Neuronal stem cell (in vitro differentiated cells): ENCODE measurements around the gene LIMS4. TPM values are rescaled to one million over a fixed set of nuclear protein-coding genes. Genes with fewer than 3 reads are reported as not detected.
"Not testable (repeated sequence)": the region's sequence is repeated elsewhere in the genome, so short reads cannot be mapped to it uniquely, and the experiment has no call there.

Source experiments
- DNase-seq: peaks from one replicate; pipeline ENCODE4 v3.0.0-alpha.2; 2013; ENCODE audit warnings: low spot score
- H2AFZ ChIP-seq: one replicate; pipeline ENCODE4 v1.6.1; 2013; ENCODE audit warnings: mild to moderate bottlenecking, low read length, inconsistent platforms
- H2AK5ac ChIP-seq: 2 replicates; pipeline ENCODE4 v1.6.1; 2013; ENCODE audit warnings: low read depth, mild to moderate bottlenecking, inconsistent platforms, low read length, moderate library complexity, mixed read lengths
- H2BK120ac ChIP-seq: 2 replicates; pipeline ENCODE4 v1.6.1; 2013; ENCODE audit warnings: low read depth, mild to moderate bottlenecking, inconsistent platforms, low read length, moderate library complexity, mixed read lengths
- H2BK12ac ChIP-seq: one replicate; pipeline ENCODE4 v1.6.1; 2013; ENCODE audit warnings: low read length, inconsistent platforms
- H2BK15ac ChIP-seq: 2 replicates; pipeline ENCODE4 v1.6.1; 2013; ENCODE audit warnings: mild to moderate bottlenecking, low read length, inconsistent platforms, mixed read lengths
- H2BK5ac ChIP-seq: one replicate; pipeline ENCODE4 v1.6.1; 2013; ENCODE audit warnings: inconsistent platforms, mild to moderate bottlenecking, low read length, moderate library complexity
- H3K14ac ChIP-seq: one replicate; pipeline ENCODE4 v1.6.1; 2013; ENCODE audit warnings: low read length, inconsistent platforms
- H3K18ac ChIP-seq: 2 replicates; pipeline ENCODE4 v1.6.1; 2013; ENCODE audit warnings: low read length, inconsistent platforms
- H3K23ac ChIP-seq: 2 replicates; pipeline ENCODE4 v1.6.1; 2013; ENCODE audit warnings: low read depth, mild to moderate bottlenecking, mixed read lengths, low read length, inconsistent platforms; ENCODE audit not compliant: poor library complexity
- H3K27ac ChIP-seq: replicated peaks from 3 replicates; pipeline ENCODE4 v1.5.1; 2013; ENCODE audit warnings: low read length, inconsistent platforms
- H3K27me3 ChIP-seq, 3 experiments: 2 replicates each; pipeline ENCODE4 v1.6.1; 2013; ENCODE audit warnings: low read length in 3 of 3, mild to moderate bottlenecking in 2 of 3, inconsistent platforms in 1 of 3, low read depth in 1 of 3, mixed read lengths in 1 of 3, moderate library complexity in 1 of 3; ENCODE audit not compliant: control insufficient read depth in 3 of 3, insufficient read depth in 3 of 3
- H3K36me3 ChIP-seq, 2 donors: replicated peaks in 1 of 2; 2 replicates each; pipeline ENCODE4 v1.6.1; 2013; ENCODE audit warnings: low read length in 2 of 2; ENCODE audit not compliant: control insufficient read depth in 2 of 2, insufficient read depth in 2 of 2
- H3K4ac ChIP-seq: 2 replicates; pipeline ENCODE4 v1.6.1; 2013; ENCODE audit warnings: inconsistent platforms, mild to moderate bottlenecking, low read length, moderate library complexity
- H3K4me1 ChIP-seq, 2 donors: 1 replicate in 1 of 2; 2 replicates in 1 of 2; pipeline ENCODE4 v1.6.1; 2013; ENCODE audit warnings: low read length in 2 of 2, low read depth in 1 of 2; ENCODE audit not compliant: control insufficient read depth in 2 of 2, insufficient read depth in 1 of 2
- H3K4me2 ChIP-seq: one replicate; pipeline ENCODE4 v1.6.1; 2013; ENCODE audit warnings: mild to moderate bottlenecking, low read length, inconsistent platforms; ENCODE audit not compliant: insufficient read depth, poor library complexity, severe bottlenecking
- H3K4me3 ChIP-seq, 2 donors: 2 replicates each; pipeline ENCODE4 v1.5.1; 2013; ENCODE audit warnings: low read length in 2 of 2, mild to moderate bottlenecking in 2 of 2, inconsistent platforms in 1 of 2, moderate library complexity in 1 of 2
- H3K79me1 ChIP-seq: one replicate; pipeline ENCODE4 v1.6.1; 2013; ENCODE audit warnings: low read depth, mild to moderate bottlenecking, inconsistent platforms, low read length, moderate library complexity
- H3K9ac ChIP-seq: one replicate; pipeline ENCODE4 v1.6.1; 2013; ENCODE audit warnings: mild to moderate bottlenecking, low read depth, low read length, inconsistent platforms; ENCODE audit not compliant: poor library complexity
- H3K9me3 ChIP-seq, 2 donors: replicated peaks in 1 of 2; 2 replicates each; pipeline versions ENCODE3 to v1.6.1; 2013; ENCODE audit warnings: low read length in 2 of 2, mild to moderate bottlenecking in 2 of 2, inconsistent platforms in 1 of 2, low read depth in 1 of 2, mixed read lengths in 1 of 2, moderate library complexity in 1 of 2; ENCODE audit not compliant: control insufficient read depth in 2 of 2, insufficient read depth in 1 of 2
- H4K8ac ChIP-seq: one replicate; pipeline ENCODE4 v1.6.1; 2013; ENCODE audit warnings: low read depth, mild to moderate bottlenecking, inconsistent platforms, low read length, moderate library complexity
- H4K91ac ChIP-seq: one replicate; pipeline ENCODE4 v1.6.1; 2013; ENCODE audit warnings: low read length, low read depth, mild to moderate bottlenecking, inconsistent platforms; ENCODE audit not compliant: poor library complexity
- WGBS, 2 donors: extraction: QIAGEN DNeasy Blood & Tissue Kit; methylation state at CpG; one replicate each; pipeline ENCODE4 v1.1.7; 2013; ENCODE audit warnings: missing lambda C conversion rate in 2 of 2, mixed read lengths in 1 of 2; ENCODE audit not compliant: insufficient read length in 2 of 2, insufficient replicate concordance in 1 of 2; ENCODE audit errors: extremely low coverage in 2 of 2; 5-methylcytosine and 5-hydroxymethylcytosine counted together
- polyA plus RNA-seq, 2 experiments: library from polyadenylated mRNA; stranded (reverse); fragments of 200-250 nt; gene quantifications; one replicate each; pipeline ENCODE4 v1.2.3, GENCODE V29; 2013

The LIMS4 gene, protein sequence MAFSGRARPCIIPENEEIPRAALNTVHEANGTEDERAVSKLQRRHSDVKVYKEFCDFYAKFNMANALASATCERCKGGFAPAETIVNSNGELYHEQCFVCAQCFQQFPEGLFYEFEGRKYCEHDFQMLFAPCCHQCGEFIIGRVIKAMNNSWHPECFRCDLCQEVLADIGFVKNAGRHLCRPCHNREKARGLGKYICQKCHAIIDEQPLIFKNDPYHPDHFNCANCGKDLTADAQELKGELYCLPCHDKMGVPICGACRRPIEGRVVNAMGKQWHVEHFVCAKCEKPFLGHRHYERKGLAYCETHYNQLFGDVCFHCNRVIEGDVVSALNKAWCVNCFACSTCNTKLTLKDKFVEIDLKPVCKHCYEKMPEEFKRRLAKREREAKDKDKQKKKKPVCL
- polyA plus RNA-seq (2013, experiment 1 of 2), result 0.29 TPM
- polyA plus RNA-seq (2013, experiment 2 of 2), result 0.11 TPM

DNA sequence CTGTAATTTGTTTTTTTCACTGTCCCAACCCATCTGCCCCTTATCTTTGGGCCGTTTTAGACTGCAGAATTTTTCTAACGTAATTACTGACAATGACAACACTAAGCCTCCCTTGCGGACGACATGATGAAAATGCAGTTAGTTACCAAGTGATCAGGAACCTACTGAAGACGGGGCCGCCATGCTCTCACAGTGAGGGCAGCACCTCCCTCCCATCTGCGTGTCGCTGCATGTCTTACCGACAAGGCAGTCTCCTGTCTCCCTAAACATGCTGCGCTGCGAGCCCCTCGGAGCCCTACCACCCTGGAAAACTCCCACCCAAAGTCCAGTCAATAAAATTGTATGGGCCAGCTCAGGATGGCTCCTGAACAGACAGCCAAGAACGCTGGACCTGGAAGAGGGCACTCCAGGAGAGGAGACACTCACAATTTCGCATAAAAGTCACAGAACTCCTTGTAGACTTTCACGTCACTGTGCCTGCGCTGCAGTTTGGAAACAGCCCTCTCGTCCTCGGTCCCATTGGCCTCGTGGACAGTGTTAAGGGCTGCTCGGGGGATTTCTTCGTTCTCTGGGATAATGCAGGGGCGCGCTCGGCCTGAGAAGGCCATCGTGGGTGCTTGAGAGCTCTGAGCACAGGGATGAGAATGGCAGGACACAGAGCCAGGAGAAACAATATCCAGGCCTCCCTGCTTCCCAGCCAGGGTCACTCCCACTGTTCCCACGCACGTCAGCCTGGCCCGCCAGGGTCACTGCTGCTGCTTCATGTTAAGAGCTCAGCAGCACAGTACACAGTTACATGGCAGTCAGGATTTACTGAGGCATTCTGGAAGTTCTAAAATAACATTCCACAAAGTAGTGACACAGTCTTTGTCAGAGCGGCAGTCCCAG lies at the start of gene LIMS4:
LIMS4 (minus strand) TSS at position 646 of the 888 bp plus-strand sequence; CDS start at position 608, 38 bp downstream.
- H3K36me3 ChIP-seq, result not testable (repeated sequence)

DNA sequence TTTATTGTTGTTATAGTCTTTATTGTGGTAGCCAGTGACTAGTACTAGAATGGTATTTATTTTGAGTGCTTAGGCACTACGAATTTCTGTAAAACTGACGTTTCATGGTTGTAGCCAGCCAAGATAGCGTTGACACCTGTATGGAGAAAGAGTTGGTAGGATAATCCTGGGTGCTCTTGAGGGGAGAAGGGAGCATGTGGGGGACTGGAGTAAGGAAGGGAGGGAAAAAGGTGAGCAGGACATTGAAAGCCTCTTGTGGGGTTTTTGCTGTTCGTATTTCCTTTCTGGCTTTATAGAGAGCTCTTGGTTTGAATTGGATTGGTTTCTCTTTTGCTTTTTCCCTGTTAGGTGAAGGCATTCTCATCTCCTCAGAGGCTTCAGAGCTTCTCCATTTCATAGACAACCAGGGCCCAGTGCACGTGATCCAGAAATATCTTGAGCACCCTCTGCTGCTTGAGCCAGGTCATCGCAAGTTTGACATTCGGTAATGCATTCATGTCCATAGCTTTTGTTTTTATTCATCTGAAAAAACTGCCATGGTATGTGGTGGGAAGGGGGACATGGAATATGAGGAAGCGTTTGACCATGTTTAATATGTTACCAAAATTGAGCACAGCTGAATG lies 27.2 kb upstream of the LIMS4 start:
- H2BK5ac ChIP-seq, H2BK120ac ChIP-seq, H3K9ac ChIP-seq, H3K4ac ChIP-seq, H3K23ac ChIP-seq, H2BK15ac ChIP-seq, H3K4me1 ChIP-seq, H4K91ac ChIP-seq, H2AK5ac ChIP-seq, H3K18ac ChIP-seq, H3K4me3 ChIP-seq, DNase-seq, H3K14ac ChIP-seq, H3K36me3 ChIP-seq, H3K27ac ChIP-seq, H4K8ac ChIP-seq, H2BK12ac ChIP-seq, H3K79me1 ChIP-seq, H3K4me2 ChIP-seq, H2AFZ ChIP-seq, H3K9me3 ChIP-seq, H3K27me3 ChIP-seq: not testable (repeated sequence)
- WGBS, 2 donors, result no CpG with 5 or more reads among the region's 8 CpGs

More for the DNA sequence above, at the start of gene LIMS4:
- not testable (repeated sequence) for H3K9ac ChIP-seq, H3K27ac ChIP-seq, H2BK15ac ChIP-seq, H3K27me3 ChIP-seq, H3K18ac ChIP-seq, H3K9me3 ChIP-seq, H2BK5ac ChIP-seq, H2BK12ac ChIP-seq, H3K4me2 ChIP-seq, H3K4me1 ChIP-seq, H3K14ac ChIP-seq, H2AK5ac ChIP-seq, H2BK120ac ChIP-seq, H3K23ac ChIP-seq, H2AFZ ChIP-seq, H3K4ac ChIP-seq, H3K79me1 ChIP-seq, DNase-seq, H4K91ac ChIP-seq, H3K4me3 ChIP-seq, H4K8ac ChIP-seq
- no CpG with 5 or more reads among the region's 29 CpGs for WGBS, 2 donors

DNA sequence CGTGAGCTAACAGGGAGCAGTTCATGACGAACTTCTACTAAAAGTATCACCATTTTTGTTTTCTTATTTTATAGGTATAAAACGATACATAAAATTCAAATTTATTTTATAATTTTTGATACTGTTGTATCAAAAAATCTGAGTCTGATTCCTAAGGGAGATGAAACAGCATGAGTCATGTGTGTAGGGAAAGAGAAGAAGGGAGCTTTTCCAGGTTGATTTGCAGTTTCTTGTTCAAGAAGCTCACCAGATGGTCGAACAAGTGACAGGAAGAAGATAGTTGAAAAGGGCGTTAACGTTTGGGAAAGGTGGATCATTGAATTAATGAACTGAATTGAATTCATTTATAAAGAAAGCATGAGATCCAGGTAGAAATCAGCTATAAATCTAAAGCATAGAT lies 23.4 kb upstream of the LIMS4 start:
- not testable (repeated sequence) for H3K23ac ChIP-seq, H2AFZ ChIP-seq, H3K4ac ChIP-seq, H3K9ac ChIP-seq, DNase-seq, H3K36me3 ChIP-seq, H2AK5ac ChIP-seq, H3K27ac ChIP-seq, H3K18ac ChIP-seq, H2BK120ac ChIP-seq, H3K79me1 ChIP-seq, H2BK5ac ChIP-seq, H4K91ac ChIP-seq, H2BK12ac ChIP-seq, H3K14ac ChIP-seq, H3K4me1 ChIP-seq, H3K4me3 ChIP-seq, H2BK15ac ChIP-seq, H3K27me3 ChIP-seq, H4K8ac ChIP-seq, H3K9me3 ChIP-seq, H3K4me2 ChIP-seq
- no CpG with 5 or more reads among the region's 6 CpGs for WGBS, 2 donors
